Measurements from ENCODE around the gene BAZ2B.

GRCh38 chr2:159508140-159508539 lies 108.2 kb downstream of the BAZ2B start:
- TF ChIP-seq CTCF (conservative IDR thresholded peaks at IDR 0.05; ENCODE audit: low read depth in 2 of 2), result no peak
- no peak for TF ChIP-seq EZH2 (IDR thresholded peaks at IDR 0.05; ENCODE audit: low read depth, unreplicated experiment)
- no peak for TF ChIP-seq ZNF331 (CRISPR knock-in tag; IDR thresholded peaks at IDR 0.05; ENCODE audit: low read depth)
- no peak for TF ChIP-seq POLR2AphosphoS5 (IDR thresholded peaks at IDR 0.05; ENCODE audit: low read depth)
- no peak for TF ChIP-seq EZH2phosphoT487 (IDR thresholded peaks at IDR 0.05; ENCODE audit: unreplicated experiment)
- no peak for TF ChIP-seq ZNF114 (CRISPR knock-in tag; IDR thresholded peaks at IDR 0.05)
- no peak for TF ChIP-seq REST (IDR thresholded peaks at IDR 0.05; ENCODE audit: unreplicated experiment)
- no peak for TF ChIP-seq NANOG (IDR thresholded peaks at IDR 0.05; ENCODE audit: borderline replicate concordance)

All from GM23338 (cell line).